Cortex of kidney (tissue), 1 donor: Measurements from ENCODE around the gene RPS21.
"Not testable (repeated sequence)": the region's sequence is repeated elsewhere in the genome, so short reads cannot be mapped to it uniquely, and the experiment has no call there.

Experiments
- DNase-seq: peaks from one replicate; lab custom pipeline; 2025; lab: John Stamatoyannopoulos, UW

The RPS21 gene

GRCh38 chr20:62365814-62366369 is 21.0 kb upstream of the RPS21 start:
- no peak for DNase-seq

- DNase-seq = no peak
Observed at GRCh38 chr20:62366370-62367135, 20.4 kb upstream of the RPS21 start.

GRCh38 chr20:62367136-62367632 is 19.7 kb upstream of the RPS21 start, which contains the start of gene LAMA5:
LAMA5 (minus strand) TSS chr20:62367312; CDS start chr20:62367245, 67 bp downstream.
- DNase-seq = no peak

- no peak for DNase-seq
Observed at GRCh38 chr20:62367633-62368391, 19.1 kb upstream of the RPS21 start.

GRCh38 chr20:62368392-62368975 is 18.4 kb upstream of the RPS21 start:
- no peak for DNase-seq

- no peak for DNase-seq
Observed at GRCh38 chr20:62368976-62369814, 17.7 kb upstream of the RPS21 start.

GRCh38 chr20:62369815-62370114 is 17.1 kb upstream of the RPS21 start:
- no peak for DNase-seq

GRCh38 chr20:62370115-62370806 is 16.6 kb upstream of the RPS21 start:
- DNase-seq = no peak

- no peak for DNase-seq
Observed at GRCh38 chr20:62370807-62371587, 15.9 kb upstream of the RPS21 start.

GRCh38 chr20:62371588-62372041 is 15.3 kb upstream of the RPS21 start:
- DNase-seq = no peak

- no peak for DNase-seq
Observed at GRCh38 chr20:62372042-62372993, 14.6 kb upstream of the RPS21 start.

GRCh38 chr20:62373631-62374179 is 13.2 kb upstream of the RPS21 start:
- DNase-seq = not testable (repeated sequence)

GRCh38 chr20:62374331-62375152 is 12.4 kb upstream of the RPS21 start:
- no peak for DNase-seq

- no peak for DNase-seq
Observed at GRCh38 chr20:62376112-62377063, 10.5 kb upstream of the RPS21 start.

- DNase-seq = no peak
Observed at GRCh38 chr20:62377064-62377461, 9.8 kb upstream of the RPS21 start.

GRCh38 chr20:62377615-62378178 is 9.2 kb upstream of the RPS21 start:
- no peak for DNase-seq
